Body of pancreas (tissue), 4 donors: ENCODE measurements around the gene GALNTL6. TPM values are rescaled to one million over a fixed set of nuclear protein-coding genes. Genes with fewer than 3 reads are reported as not detected.

ENCODE experiments used
- ATAC-seq: fragments of 150-250 bp; one replicate; pipeline ENCODE4 v1.9.1; 2016
- DNase-seq, 4 donors: peaks; one replicate each; pipeline ENCODE4 v3.0.0-alpha.2; 2019
- H3K27ac ChIP-seq, 4 donors: fragments of 200-600 bp; sonication (generic); 1 replicate in 3 of 4; 2 replicates in 1 of 4; pipeline versions ENCODE4 v1.5.1 to v1.6.1; 2016 to 2019; ENCODE audit warnings: mild to moderate bottlenecking in 1 of 4, mixed read lengths in 1 of 4, moderate library complexity in 1 of 4
- H3K27me3 ChIP-seq, 2 donors: fragments of 200-600 bp; sonication (generic); one replicate each; pipeline ENCODE4 v1.6.0; 2016; ENCODE audit warnings: mild to moderate bottlenecking in 1 of 2
- H3K36me3 ChIP-seq, 2 donors: fragments of 200-600 bp; sonication (generic); replicated peaks in 1 of 2; 2 replicates each; pipeline ENCODE4 v1.5.1; 2016; ENCODE audit warnings: low read depth in 2 of 2; ENCODE audit not compliant: insufficient read depth in 1 of 2
- H3K4me1 ChIP-seq: fragments of 200-600 bp; sonication (generic); one replicate; pipeline ENCODE4 v1.6.0; 2016
- H3K4me3 ChIP-seq, 2 donors: fragments of 200-600 bp; sonication (generic); 1 replicate in 1 of 2; 2 replicates in 1 of 2; pipeline ENCODE4 v1.5.1; 2016 to 2019
- H3K9me3 ChIP-seq, 3 donors: fragments of 200-600 bp; sonication (generic); 1 replicate in 2 of 3; 2 replicates in 1 of 3; pipeline ENCODE4 v1.5.1; 2016
- POLR2A ChIP-seq, 3 donors: fragments of 450-650 bp; IDR thresholded peaks; one replicate each; pipeline ENCODE4 v1.6.1; 2016; ENCODE audit warnings: antibody characterized with exemption in 3 of 3, mild to moderate bottlenecking in 2 of 3
- WGBS, 2 donors: methylation state at CpG; one replicate each; pipeline ENCODE4 v1.1.5; 2017; 5-methylcytosine and 5-hydroxymethylcytosine counted together
- intact Hi-C: fragments of 100-400 bp; cut with DNase I; formaldehyde crosslinking; loops from one replicate; pipeline ENCODE4 v1.15.1; 2023
- total RNA-seq, 2 donors: library from RNA; depleted of rRNA; stranded (reverse); fragments of >200 nt; gene quantifications; one replicate each; pipeline ENCODE4 v1.1.0, GENCODE V29; 2016
- TF ChIP-seq, protein P1 (sequence below), 7 experiments: fragments of 450-650 bp in 4 of 7; fragments of 200-600 bp in 3 of 7; sonication (generic) in 3 of 7; IDR thresholded peaks; one replicate each; pipeline ENCODE4 v1.5.1; 2016 to 2019; ENCODE audit warnings: antibody characterized with exemption in 7 of 7

GALNTL6 gene
- total RNA-seq, 2 donors from 2014 or later: 0.26 TPM; not detected in 1

DNA sequence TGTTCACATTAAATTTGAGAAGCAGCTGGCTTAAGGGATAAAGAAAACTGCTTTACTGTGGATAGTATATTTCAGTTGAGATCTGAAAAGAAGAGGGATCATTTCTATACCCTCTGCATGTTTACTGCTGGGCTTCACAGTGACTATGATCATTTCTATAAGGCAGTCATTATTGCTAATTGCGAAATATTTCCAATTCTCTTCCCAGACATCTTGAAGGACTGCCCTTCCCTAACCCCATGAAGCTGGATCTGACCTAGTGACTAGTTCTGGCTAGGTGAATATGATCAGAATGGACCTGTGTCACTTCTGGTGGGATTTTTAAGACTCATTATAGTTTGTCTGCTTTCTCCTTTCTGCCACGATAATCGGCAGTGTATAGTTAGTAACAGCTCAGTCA, 848.9 kb downstream of the GALNTL6 start:
- 92 to 93% methylated on average over 3 of the region's 3 CpGs for WGBS, 2 donors
- H3K27me3 ChIP-seq: no peaks in the 10 kb centered on the region

DNA sequence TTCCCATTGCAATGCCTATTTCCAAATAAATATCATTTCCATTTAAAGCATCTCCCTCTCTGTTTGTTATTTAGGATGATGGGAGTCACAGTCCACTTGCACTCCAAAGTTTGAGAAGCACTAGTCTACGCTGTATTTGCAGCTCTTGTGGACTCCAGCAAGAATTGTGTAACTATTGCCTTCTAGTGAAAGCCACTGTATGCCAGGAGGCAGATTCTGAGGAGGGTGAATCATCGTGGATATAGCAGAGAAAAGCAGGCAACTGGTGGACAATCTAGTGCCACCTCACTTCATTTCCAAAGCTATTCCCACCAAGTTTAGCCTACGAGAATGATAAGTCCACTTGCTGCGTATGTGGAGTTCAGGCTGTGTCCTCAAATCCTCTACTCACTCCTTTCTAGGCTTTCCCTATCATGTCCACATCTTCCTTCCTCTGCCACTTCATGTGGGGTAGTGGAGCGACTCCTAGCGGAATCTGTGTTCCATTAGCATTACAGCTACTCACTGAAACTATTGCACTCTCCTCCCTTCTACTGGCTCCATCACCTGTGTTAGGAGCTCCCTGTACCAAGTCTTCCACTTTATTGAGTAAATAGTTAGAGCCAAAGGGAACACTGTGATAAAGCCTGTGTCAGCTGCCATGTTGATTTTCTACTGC, 853.6 kb downstream of the GALNTL6 start:
- WGBS, 2 donors: 72 to 80% methylated on average over 6 of the region's 6 CpGs
- Histone ChIP-seq H3K9me3 (no peaks in the 10 kb centered on the region), H3K4me1 (no peaks in the 10 kb centered on the region), H3K27me3 (no peaks in the 10 kb centered on the region), H3K27ac (no peak overlapping the region), H3K4me3 (no peak overlapping the region), H3K36me3 (no peaks in the 10 kb centered on the region)
- intact Hi-C loops: no loop called here
- ATAC-seq: no peak
- no peak for DNase-seq
- TF ChIP-seq POLR2A (IDR thresholded peaks at IDR 0.05): no peak
- TF ChIP-seq, protein P1, sequence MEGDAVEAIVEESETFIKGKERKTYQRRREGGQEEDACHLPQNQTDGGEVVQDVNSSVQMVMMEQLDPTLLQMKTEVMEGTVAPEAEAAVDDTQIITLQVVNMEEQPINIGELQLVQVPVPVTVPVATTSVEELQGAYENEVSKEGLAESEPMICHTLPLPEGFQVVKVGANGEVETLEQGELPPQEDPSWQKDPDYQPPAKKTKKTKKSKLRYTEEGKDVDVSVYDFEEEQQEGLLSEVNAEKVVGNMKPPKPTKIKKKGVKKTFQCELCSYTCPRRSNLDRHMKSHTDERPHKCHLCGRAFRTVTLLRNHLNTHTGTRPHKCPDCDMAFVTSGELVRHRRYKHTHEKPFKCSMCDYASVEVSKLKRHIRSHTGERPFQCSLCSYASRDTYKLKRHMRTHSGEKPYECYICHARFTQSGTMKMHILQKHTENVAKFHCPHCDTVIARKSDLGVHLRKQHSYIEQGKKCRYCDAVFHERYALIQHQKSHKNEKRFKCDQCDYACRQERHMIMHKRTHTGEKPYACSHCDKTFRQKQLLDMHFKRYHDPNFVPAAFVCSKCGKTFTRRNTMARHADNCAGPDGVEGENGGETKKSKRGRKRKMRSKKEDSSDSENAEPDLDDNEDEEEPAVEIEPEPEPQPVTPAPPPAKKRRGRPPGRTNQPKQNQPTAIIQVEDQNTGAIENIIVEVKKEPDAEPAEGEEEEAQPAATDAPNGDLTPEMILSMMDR (IDR thresholded peaks at IDR 0.05): no peak

More for the DNA sequence above, 848.9 kb downstream of the GALNTL6 start:
- no peaks in the 10 kb centered on the region for H3K36me3 ChIP-seq
- DNase-seq: no peak
- TF ChIP-seq, protein P1 (IDR thresholded peaks at IDR 0.05): no peak
- no peak for TF ChIP-seq POLR2A (IDR thresholded peaks at IDR 0.05)
- H3K9me3 ChIP-seq: no peaks in the 10 kb centered on the region
- no peaks in the 10 kb centered on the region for H3K4me1 ChIP-seq
- no peak overlapping the region for H3K4me3 ChIP-seq
- no peak for ATAC-seq
- H3K27ac ChIP-seq: no peak overlapping the region
- intact Hi-C loops: no loop called here

DNA sequence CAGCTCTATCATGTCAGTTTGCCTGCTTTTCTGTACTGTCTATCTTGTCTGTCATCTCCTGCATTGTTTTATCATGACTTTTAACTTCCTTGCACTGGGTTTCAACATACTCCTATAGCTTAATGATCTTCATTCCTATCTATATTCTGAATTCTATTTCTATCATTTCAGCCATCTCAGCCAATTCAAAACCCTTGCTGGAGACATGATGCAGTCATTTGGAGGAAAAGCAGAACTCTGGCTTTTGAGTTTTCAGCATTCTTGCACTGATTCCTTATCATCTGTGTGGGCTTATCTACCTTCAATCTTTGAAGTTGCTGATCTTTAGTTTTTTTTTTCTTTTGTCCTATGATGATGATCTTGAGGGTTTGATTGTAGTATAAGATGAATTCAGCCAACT, 861.6 kb downstream of the GALNTL6 start:
- TF ChIP-seq, protein P1 (IDR thresholded peaks at IDR 0.05): no peak
- no peak for TF ChIP-seq POLR2A (IDR thresholded peaks at IDR 0.05)
- H3K4me3 ChIP-seq: no peak overlapping the region
- intact Hi-C loops: no loop called here
- ATAC-seq (no peak), DNase-seq (no peak)
- H3K4me1 ChIP-seq: no peaks in the 10 kb centered on the region
- H3K9me3 ChIP-seq: no peaks in the 10 kb centered on the region
- no peak overlapping the region for H3K27ac ChIP-seq
- no peaks in the 10 kb centered on the region for H3K27me3 ChIP-seq
- H3K36me3 ChIP-seq: no peaks in the 10 kb centered on the region

DNA sequence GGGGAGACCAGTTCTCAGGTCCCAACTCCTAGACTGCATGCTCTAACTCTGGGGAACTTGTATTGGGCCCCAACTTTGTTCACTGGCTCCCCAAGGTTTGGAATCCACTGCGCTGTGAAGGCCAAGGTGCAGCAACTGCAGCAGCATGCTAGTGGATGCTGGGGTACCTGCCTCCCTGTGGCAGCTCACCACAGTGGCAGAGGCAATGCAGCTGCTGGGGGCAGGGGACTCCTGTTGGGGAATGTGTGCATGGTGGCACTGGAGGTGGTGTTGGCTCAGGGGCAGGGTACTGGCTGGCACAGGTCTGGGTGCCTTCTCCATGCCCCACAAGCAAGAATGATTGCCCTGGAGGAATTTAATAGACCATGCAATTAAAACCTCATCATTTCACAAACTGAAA, 862.0 kb downstream of the GALNTL6 start:
- no peak for TF ChIP-seq POLR2A (IDR thresholded peaks at IDR 0.05)
- TF ChIP-seq, protein P1 (IDR thresholded peaks at IDR 0.05): no peak
- WGBS, 2 donors: 88 to 100% methylated on average over 1 of the region's 1 CpG
- ATAC-seq (no peak), DNase-seq (no peak)
- Histone ChIP-seq H3K36me3 (no peaks in the 10 kb centered on the region), H3K4me3 (no peak overlapping the region), H3K9me3 (no peaks in the 10 kb centered on the region), H3K27ac (no peak overlapping the region), H3K4me1 (no peaks in the 10 kb centered on the region), H3K27me3 (no peaks in the 10 kb centered on the region)
- intact Hi-C loops: no loop called here

DNA sequence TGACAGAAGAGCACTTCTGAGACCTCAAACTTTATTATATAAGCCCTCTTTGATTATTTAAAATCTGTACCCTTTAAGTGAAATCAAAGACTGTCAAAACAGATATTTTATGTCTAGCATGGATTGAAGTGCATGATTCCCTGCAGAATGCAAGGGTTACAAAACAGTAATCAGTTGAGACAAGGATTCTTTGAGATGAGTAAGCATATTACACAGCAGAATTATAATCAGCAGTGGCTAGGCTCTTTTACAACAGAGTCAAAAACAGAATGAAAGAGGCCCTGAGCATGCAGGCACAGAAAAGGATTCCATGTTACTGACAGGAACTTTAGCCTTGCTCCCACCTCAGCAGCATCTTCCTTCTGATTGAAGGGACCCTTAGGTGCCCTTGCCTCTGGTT, 867.5 kb downstream of the GALNTL6 start:
- no peak for TF ChIP-seq POLR2A (IDR thresholded peaks at IDR 0.05)
- TF ChIP-seq, protein P1 (IDR thresholded peaks at IDR 0.05): no peak
- no peak overlapping the region for H3K4me3 ChIP-seq
- ATAC-seq (no peak), DNase-seq (no peak)
- intact Hi-C loops: no loop called here
- no peaks in the 10 kb centered on the region for H3K9me3 ChIP-seq
- no peak overlapping the region for H3K27ac ChIP-seq
- no peaks in the 10 kb centered on the region for H3K36me3 ChIP-seq
- H3K4me1 ChIP-seq: no peaks in the 10 kb centered on the region
- H3K27me3 ChIP-seq: no peaks in the 10 kb centered on the region
